Endometrial microvascular endothelial cells (primary cell): Measurements from ENCODE around the gene PPARA. TPM values are rescaled to one million over a fixed set of nuclear protein-coding genes. Genes with fewer than 3 reads are reported as not detected.

Experiments
- in situ Hi-C: cut with HindIII; loops from 2 replicates; pipeline ENCODE4 v1.10.0; 2017; ENCODE audit warnings: low sequenced_read_pairs, low pct_unique_long_range_greater_than_20kb; ENCODE audit errors: inconsistent ontology term
- total RNA-seq: library from RNA; depleted of rRNA; stranded (reverse); fragments of >200 nt; gene quantifications from one replicate; pipeline ENCODE4 v1.2.3, GENCODE V29; 2015; ENCODE audit errors: inconsistent ontology term

PPARA gene
- total RNA-seq, 1 donor from 2014 or later: 4.6 TPM

DNA sequence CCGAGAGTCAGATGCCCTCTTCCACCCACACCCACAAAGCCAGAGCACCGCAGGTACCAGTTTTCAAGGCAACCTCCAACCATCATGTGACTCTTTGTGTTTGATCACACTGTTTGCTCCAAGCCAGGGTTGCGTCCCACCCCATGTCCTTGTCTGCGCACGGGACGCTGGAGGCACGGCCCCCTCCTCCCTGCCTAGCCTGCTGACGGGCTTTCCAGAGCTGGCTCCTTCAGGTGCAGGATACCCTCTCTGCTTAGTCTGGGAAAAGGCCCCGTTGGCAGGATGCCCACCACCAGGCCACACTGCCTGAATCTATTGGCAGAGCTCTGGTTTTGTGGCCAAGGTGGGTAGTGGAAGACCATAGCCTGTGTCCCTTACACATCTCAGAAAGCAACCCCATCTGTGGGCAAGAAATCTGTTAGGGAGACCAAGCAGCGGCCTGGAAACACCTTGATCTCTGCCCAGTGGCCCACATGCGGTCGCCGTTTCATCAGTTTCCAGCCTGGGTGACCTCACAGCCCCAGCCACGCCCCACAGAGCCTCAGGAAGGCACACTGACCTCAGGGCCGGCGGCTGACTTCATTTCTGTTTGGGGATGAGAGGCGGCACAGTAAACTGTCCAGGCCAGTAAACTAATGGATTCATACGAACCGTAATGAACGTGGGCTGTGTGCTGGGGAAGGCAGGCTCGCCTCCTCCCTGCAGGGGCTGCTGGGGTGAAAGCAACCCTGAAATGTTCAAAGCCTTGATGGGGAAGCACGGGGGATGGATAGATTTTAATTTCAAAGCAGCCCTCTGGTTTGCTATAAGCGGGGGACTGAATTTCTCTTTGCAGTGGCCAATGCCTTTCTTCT lies 73.9 kb downstream of the PPARA start:
- in situ Hi-C loops: no loop called here

DNA sequence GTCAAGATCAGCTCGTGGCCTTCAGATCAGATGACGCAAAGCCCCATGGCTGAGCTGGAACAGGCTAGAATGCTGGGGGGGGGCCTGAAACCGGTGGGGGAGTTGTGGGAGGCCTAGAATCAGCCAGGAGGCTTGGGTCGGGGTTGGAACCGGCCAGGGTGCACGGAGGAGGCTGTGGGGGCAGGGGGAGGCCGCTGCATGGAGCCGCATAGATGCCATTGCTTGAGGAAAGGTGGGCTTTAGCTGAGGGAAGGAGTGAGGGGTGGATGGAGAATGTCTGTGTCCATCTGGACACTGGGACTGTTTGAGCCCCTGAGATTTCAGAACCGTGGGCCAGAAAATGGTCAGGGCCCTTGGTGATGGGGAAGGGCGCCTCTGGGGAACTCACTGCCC lies 74.6 kb downstream of the PPARA start:
- in situ Hi-C loops: no loop called here

DNA sequence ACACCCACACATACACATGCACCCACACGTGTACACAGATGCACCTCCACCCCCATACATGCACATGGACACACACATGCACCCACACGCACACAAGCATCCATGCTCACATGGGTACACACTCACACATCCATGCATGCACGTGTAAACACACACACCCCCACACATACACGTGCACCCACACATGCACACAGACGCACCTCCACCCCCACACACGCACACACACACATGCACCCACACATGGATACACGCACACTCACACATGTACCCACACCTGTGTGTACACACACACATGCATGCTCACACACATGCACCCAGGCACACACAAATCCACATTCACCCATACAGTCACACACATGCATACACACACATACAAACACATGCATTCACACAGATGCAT lies 75.3 kb downstream of the PPARA start:
- in situ Hi-C loops: no loop called here

DNA sequence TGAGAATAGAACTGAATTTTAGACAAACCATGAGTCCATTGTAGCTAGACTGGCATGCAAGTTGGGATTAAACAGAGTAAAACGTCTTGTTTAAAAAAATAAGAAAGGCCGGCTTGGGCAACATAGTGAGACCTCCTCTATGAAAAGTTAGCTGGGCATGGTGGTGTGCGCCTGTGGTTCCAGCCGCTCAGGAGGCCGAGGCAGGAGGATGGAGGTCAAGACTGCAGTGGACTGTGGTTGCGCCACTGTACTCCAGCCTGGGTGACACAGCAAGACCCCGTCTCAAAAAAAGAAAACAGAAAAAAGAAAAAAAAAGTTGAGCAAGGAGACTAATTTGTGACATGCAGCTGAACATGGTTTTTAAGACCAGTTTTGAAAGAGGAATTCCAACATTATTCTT lies 76.3 kb downstream of the PPARA start:
- in situ Hi-C loops: no loop called here

DNA sequence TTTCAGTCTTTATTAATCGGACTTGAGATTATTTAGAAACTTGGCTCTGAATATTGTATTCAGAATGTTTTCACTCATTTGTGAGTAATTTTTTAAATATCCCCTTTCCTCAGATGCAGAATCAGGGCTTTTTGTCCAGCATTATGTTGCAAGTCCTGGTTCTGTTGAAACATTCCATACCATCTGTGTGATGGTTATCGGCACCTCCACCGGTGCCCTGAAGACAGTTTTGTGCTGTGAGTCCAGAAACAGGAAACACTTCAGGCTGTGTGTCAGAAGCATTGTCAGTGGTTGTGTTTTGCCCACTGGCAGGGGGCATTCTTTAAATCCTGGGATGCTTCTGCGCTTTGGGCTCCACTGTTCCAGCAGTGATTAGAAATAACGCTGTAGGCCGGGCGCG lies 79.4 kb downstream of the PPARA start:
- in situ Hi-C loops: no loop called here

DNA sequence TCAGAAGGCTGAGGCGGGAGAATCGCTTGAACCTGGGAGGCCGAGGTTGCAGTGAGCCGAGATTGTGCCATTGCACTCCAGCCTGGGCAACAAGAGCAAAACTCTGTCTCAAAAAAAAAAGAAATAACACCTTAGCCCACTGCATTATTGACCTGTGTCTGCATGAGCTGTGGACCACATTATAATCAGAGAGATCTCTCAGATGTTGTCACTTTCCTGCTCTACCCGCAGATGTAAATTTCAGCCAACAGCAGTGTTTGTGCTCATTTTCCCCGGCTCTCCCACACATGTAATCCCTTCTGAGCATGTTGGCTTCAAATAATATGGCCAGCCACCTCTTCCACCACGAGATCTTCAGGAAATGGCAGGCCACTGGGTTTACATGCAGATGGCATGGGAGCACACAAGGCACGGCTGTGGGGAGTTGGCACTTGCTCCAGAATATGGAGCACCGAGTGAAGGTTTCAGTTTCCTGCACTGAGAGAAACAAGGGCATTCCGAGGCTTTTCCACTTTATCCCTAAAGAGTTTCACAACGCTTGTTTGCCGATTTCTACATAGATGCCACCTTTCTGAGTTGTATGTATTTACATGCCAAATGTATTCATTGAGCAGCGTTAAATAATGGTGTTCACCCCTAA lies 80.1 kb downstream of the PPARA start:
- in situ Hi-C loops: no loop called here

DNA sequence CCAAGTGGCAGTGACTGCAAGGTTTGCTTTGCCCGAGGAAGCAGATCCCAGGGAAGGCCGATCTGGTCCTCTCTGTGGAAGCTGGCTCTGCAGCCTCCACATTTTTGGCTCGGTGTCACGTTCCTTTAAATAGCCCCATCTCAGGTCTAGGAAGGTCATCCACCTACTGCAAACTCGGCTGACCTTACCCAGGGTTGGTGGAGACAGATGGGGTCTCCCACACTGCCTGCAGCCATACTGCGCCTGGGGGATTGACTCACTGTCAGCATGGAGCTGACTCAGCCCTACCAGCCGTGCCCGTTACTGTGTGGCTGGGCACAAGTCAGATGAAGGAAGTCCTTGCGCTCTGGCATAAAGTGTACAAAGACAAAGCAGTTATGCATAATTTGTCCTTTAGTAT lies 82.9 kb downstream of the PPARA start:
- in situ Hi-C loops: no loop called here

DNA sequence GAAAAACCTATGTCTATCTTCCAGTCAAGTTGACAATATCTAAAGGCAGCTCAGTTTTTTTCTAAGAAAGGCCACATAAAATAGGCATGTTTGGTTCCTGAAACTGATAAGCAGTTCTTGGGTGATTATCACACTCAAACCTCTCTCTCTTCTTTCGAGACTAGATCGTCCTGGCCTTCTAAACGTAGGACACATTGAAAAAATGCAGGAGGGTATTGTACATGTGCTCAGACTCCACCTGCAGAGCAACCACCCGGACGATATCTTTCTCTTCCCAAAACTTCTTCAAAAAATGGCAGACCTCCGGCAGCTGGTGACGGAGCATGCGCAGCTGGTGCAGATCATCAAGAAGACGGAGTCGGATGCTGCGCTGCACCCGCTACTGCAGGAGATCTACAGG lies 84.6 kb downstream of the PPARA start:
- in situ Hi-C loops: no loop called here

DNA sequence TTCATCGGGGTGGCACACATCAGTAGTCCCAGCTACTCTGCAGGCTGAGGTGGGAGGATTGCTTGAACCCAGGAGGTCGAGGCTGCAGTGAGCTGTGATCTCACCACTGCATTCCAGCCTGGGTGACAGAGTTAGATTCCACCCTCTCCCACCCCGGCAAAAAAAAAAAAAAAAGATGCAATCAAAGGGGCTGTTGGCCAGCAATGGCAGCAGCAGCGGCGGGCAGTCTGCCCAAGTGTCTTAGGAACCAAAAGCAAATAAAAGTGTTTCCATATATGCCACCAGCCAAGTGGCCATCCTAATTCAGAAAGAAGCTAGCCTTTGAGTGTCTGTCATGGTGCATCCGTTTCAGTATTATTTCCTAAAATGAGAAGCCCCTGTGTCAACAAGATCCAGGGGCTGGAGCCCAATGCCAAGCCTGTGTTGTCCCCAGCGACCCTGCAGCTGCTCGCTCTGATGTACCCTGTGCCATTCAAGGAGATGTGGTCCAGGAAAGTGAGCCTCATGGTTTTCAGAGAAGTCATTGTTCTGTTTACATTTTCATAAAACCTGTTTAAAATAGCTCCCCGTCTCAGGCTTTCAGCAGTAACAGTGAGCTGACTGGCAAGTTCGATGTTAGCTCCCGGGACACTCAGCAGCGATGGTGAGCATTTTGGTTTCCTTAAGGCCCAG lies 87.3 kb downstream of the PPARA start:
- in situ Hi-C loops: no loop called here

DNA sequence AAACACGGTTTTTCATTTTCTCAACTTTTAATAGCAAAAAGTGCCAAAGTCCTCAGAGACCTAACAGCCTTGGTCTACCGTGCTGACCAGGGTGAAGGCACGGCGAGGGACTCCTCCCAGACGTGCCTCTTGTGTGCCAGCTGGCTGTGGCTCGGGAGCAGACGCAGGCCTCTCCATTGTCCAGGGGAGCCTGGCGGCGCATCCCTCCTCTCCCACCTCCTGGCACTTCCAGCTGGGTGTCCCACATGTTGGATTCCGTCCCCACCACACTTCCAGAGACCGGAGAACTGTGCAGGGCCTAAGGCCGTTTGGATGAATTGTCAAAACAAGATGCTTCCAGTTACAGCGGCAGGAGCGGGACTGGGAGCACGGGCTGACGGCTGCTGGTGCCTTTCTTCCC lies 88.2 kb downstream of the PPARA start:
- in situ Hi-C loops: no loop called here

DNA sequence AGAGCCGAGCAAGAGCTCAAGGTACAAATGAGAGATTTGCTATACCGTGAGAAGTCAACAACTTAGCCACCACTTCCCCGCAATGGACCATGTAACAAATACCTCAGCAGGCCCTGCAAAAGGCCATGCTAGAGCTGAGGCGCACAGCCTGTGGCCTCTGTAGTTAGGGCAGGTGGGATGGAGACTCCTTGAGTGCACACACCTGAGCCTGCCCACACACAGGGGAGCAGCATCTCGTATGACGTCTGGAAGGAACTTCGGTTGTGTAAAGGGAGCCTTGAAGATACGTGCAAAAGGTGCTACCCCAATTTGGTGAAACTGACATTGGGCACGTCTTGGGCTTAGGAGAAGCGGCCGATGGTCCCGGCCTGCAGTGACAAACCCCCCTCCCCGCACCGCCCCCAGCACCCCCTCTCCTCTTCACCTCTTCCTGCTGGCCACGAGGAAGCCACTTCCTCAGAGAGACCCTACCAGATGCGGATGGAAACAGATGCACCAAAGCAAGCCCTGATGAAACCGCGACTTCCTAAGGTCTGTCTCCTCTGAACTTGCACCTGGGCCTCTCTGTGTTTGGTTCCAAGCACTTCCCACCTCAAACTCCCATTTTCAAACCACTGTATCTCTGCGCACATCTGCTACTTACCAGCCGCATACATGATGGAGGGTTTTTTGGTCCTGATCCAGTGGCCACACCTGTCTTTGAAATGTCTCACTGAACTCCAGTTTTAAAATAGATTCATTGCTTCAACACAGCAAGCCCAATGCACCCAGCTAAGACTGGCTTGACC lies 89.1 kb downstream of the PPARA start:
- in situ Hi-C loops: no loop called here

DNA sequence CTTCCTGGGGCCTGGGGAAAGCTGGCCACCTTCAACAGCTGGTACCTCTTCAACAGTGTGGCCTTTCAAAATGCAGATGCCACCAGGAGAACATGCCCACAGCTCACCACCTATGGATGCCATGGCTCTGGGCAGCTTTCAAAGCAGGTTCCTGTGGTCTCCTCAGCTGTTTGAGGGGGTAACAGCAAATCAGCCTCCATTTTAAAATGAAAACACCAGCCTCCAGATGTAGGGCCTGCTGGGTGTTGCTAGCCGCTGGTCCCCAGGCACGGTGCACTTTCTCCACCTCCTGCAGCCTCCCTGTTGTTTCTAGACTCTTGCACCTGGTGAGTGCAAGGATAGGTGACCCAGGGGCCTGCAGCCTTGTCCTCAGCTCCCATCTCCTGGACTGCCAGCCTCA lies 89.7 kb downstream of the PPARA start:
- in situ Hi-C loops: no loop called here

DNA sequence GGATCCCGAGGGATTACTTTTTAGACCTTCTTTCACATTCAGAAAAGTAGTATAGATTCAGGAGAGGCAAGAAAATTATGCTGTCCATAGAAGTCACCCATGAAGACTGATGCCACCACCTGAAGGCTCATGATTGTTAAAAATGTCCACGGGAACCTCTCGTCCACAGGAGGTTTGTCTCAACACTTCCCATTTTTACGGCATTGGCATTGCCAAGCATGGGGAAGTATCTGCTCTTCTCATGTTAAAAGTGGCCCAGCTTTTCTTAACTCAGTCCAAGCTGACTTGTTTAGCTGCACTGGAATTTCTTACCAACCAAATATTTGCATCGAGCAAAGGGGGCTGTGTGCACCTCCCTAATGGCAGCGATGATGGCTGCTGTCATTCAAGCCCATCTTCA lies 90.2 kb downstream of the PPARA start:
- in situ Hi-C loops: no loop called here

DNA sequence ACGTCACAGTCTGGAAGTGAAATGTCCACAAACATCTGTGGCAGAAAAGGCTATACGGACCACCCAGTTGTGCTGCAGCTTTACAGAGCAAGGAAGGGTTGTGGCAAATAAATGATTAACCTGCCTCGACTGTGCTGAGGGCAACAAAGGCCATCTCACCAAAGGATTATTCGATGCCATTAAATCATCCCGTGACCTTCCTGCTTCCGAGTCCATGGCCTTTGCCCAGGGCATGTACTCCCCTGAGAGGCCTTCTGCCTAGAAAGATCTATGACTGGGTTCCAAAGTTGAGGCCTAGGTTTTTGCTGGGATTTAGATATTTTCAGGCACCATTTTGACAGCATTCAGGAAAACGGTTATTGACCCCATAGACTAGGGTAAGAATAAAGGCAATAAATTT lies 90.6 kb downstream of the PPARA start:
- in situ Hi-C loops: no loop called here

DNA sequence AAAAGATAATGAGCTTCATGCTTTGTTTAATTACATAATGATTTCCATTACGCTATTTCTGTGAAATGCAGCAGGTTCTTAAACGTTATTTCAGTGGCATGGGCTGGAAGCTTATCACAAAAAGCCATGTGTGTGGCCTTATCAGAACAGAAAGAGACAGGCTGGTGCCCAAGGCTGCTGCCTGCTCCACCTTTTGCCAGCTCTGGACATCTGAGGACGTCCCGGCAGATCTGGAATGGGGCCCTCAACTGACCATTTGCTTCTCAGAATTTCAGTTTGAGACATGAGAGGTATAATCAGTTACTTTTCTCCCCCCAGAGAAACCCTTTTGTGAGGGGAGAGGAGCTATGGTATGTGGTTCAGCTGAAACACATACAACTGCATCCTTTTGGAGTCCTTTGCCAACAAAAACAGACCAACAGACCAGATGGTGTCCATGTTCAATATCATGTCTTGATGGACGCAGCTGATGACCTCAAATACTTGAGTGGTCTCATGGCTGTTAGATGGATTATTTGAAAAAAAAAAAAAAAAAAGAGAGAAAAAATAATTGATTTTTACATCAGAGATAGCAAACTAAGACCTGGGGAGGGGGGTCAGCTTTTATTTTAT lies 91.2 kb downstream of the PPARA start:
- in situ Hi-C loops: no loop called here

DNA sequence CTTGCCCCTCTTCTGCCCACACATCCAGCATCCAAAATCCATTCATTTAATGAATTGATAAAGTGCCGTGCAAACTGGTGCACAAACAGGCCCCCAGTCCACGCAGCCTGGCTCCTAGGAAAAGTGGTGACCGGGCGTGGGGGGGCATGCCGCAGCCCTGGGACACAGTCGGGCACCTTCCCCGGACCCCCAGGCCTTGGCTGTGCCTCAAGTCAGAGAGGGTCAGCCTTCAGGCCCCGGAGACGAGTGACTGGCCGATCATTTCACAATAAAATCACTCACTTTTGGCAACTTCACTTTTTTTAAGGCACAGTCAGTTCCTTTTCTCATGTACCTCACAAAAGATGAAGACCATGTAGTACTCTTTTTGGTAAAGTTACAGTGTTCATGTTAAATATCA lies 91.8 kb downstream of the PPARA start:
- in situ Hi-C loops: no loop called here

DNA sequence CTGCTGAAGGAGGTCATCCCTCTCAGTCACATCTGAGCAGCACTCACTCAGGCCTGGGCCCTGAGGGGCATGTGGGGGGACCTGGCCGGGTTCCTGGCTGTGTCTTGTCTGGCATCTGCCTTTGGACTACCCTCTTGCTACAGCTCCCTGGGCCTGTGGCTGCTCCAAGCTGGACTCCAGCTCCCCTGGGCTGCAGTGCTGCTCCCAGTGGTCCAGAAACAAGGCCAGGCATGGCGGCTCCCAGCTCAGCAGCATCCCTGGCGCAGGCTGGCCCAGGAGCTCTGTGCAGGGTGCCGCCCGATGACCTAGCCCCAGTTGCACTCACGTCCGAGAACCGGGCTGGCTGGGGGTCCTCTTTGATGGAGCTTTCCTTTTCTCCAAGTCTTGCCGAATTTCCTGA lies 94.4 kb downstream of the PPARA start:
- in situ Hi-C loops: no loop called here

DNA sequence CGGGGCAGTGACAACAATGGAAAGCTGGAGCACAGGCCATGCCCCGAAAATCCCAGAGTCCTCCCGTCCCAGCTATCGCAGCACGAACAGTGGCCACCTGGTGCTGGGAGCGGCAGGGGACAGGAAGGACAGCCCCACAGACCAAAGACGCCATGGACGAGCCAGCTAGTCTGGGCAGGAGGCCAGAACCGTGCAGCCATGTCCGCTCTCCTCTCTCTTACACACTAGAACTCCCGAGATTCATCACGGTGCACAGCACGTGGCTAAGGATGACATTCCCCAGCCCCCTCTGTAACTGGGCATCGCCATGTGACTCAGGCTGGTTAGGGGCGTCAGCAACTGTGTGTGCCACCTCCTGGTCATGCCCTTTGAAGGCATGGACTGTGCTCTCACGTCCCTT lies 95.2 kb downstream of the PPARA start:
- in situ Hi-C loops: no loop called here

DNA sequence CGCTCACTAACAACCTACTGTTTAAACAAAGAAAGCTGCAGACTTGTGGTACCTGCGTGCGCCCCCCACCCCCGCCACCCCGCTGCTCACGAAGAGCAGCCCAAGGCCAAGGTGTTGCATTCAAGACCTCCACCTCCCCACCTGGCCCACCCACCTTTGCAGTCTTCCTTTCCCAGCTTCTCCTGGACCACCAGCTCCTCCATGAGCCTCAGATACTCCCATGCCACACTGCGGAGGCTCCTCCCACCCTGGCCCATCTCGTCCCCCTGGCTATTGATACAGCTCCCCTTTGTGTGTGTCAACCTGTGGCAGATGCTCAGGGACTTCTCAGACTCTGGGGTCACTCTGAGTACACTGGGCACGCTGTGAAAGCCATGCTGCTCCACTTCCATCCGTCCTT lies 95.9 kb downstream of the PPARA start:
- in situ Hi-C loops: no loop called here
